ENCODE results near the gene SAE1.
A peak's percentile ranks its signal among the peaks of the same experiment; 100 is the strongest.

SAE1 gene

DNA sequence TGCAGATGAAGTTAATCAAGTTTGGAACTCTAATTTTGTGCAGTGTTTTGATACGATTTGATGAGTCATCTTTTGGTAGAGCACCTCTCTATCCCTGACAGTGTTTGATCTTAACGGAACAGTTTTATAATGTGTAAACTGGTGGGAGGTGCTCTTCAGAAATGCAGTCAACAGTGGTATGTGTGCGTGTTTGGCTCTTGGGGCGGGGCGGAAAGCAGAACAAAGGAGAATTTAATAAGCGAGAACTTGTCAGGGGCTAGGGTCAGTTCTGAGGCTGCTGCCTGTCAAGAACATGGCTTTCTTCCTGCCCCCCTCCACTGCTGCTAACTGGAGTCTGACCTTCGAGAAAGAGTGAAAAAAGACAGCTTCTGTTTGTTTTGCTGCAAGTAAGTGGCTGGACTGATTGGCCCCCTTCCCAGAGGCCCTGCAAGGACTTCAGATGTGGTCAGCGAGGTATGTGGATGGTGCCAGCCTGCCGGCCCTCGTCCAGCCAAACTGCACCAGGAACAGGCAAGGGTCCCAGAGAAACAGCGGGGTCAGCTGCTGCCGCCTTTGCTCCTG, 59.6 kb downstream of the SAE1 start:
- H2BK15ac ChIP-seq (ENCODE audit: low read depth, poor library complexity, severe bottlenecking) = no peak overlapping the region
- no peak overlapping the region for H3K18ac ChIP-seq (ENCODE audit: low read depth in 1 of 2, low read length in 2 of 2)
- no peak overlapping the region for H2AFZ ChIP-seq (ENCODE audit: low read depth, low read length)
- 33% methylated on average over 11 of the region's 12 CpGs for WGBS
- no peak overlapping the region for H3K4me2 ChIP-seq (ENCODE audit: low read length, poor library complexity, severe bottlenecking)
- H3K9me3 ChIP-seq (ENCODE audit: control insufficient read depth, low read length) = no peaks in the 10 kb centered on the region
- H3K4me3 ChIP-seq (ENCODE audit: insufficient read depth in 1 of 2, low read depth in 1 of 2, low read length in 2 of 2) = no peak overlapping the region
- H3K27me3 ChIP-seq (ENCODE audit: control insufficient read depth in 1 of 2, insufficient read depth in 1 of 2, low read length in 2 of 2) = no peaks in the 10 kb centered on the region
- H2BK12ac ChIP-seq (ENCODE audit: low read length in 2 of 2) = no peak overlapping the region
- H3K4ac ChIP-seq (ENCODE audit: low read depth in 1 of 2, low read length in 2 of 2) = no peak overlapping the region
- H3K9ac ChIP-seq (ENCODE audit: low read length) = peak overlapping the region; percentile 10
- no peak overlapping the region for H2BK120ac ChIP-seq (ENCODE audit: low read depth, low read length)
- no peak overlapping the region for H3K23ac ChIP-seq (ENCODE audit: low read length in 2 of 2)
- H2AK5ac ChIP-seq (ENCODE audit: low read length, severe bottlenecking) = no peak overlapping the region
- no peak overlapping the region for H4K91ac ChIP-seq (ENCODE audit: low read length)
- no peak overlapping the region for H2BK5ac ChIP-seq (ENCODE audit: low read depth, low read length, poor library complexity, severe bottlenecking)
- DNase-seq = peak; percentile 82
- H3K4me1 ChIP-seq (ENCODE audit: control insufficient read depth, insufficient read depth, low read depth, low read length) = peaks cover 23% of the 10 kb centered on the region
- H3K36me3 ChIP-seq (ENCODE audit: control insufficient read depth in 1 of 2, insufficient read depth in 2 of 2, low read depth in 1 of 2, low read length in 2 of 2) = peaks cover 0 to 40% of the 10 kb centered on the region in 2 experiments
- peaks cover 26% of the 10 kb centered on the region for H3K79me1 ChIP-seq (replicated peaks; ENCODE audit: low read length, poor library complexity, severe bottlenecking)
- H4K8ac ChIP-seq (ENCODE audit: low read length) = no peak overlapping the region
- H3K27ac ChIP-seq (ENCODE audit: low read length, poor library complexity, severe bottlenecking) = peak overlapping the region; percentile 71
- no peak overlapping the region for H3K14ac ChIP-seq (ENCODE audit: low read length in 2 of 2)

DNA sequence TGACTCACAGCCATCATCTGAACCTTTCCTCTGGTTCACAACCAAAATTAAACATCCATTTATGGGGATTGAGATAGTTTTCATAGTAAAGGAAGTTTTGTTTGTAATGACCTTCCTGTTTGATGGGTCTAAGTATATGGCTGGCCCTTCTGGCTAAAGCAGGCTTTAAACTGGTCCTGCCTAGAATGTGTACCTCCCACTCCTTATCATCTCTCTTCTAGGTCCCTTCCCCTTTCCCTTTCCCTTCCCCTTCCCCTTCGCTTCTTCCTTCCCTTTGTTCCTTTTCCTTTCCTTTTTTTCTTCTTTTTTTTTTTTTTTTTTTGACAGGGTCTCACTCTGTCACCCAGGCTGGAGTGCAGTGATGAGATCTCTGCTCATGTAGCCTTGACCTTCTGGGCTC, 64.8 kb downstream of the SAE1 start:
- no peak overlapping the region for H2BK15ac ChIP-seq (ENCODE audit: low read depth, poor library complexity, severe bottlenecking)
- H2AK5ac ChIP-seq (ENCODE audit: low read length, severe bottlenecking) = no peak overlapping the region
- H2BK5ac ChIP-seq (ENCODE audit: low read depth, low read length, poor library complexity, severe bottlenecking) = no peak overlapping the region
- 100% methylated on average over 1 of the region's 1 CpG for WGBS
- H2BK12ac ChIP-seq (ENCODE audit: low read length in 2 of 2) = no peak overlapping the region
- no peak overlapping the region for H3K18ac ChIP-seq (ENCODE audit: low read depth in 1 of 2, low read length in 2 of 2)
- peaks cover 21 to 46% of the 10 kb centered on the region in 2 experiments for H3K36me3 ChIP-seq (ENCODE audit: control insufficient read depth in 1 of 2, insufficient read depth in 2 of 2, low read depth in 1 of 2, low read length in 2 of 2)
- no peak overlapping the region for H2BK120ac ChIP-seq (ENCODE audit: low read depth, low read length)
- no peak overlapping the region for H3K9ac ChIP-seq (ENCODE audit: low read length)
- H3K27me3 ChIP-seq (ENCODE audit: control insufficient read depth in 1 of 2, insufficient read depth in 1 of 2, low read length in 2 of 2) = no peaks in the 10 kb centered on the region
- no peak overlapping the region for H4K8ac ChIP-seq (ENCODE audit: low read length)
- H3K79me1 ChIP-seq (replicated peaks; ENCODE audit: low read length, poor library complexity, severe bottlenecking) = peaks cover 18% of the 10 kb centered on the region
- H4K91ac ChIP-seq (ENCODE audit: low read length) = no peak overlapping the region
- no peaks in the 10 kb centered on the region for H3K9me3 ChIP-seq (ENCODE audit: control insufficient read depth, low read length)
- no peak overlapping the region for H3K27ac ChIP-seq (ENCODE audit: low read length, poor library complexity, severe bottlenecking)
- H2AFZ ChIP-seq (ENCODE audit: low read depth, low read length) = no peak overlapping the region
- H3K14ac ChIP-seq (ENCODE audit: low read length in 2 of 2) = no peak overlapping the region
- no peak overlapping the region for H3K4ac ChIP-seq (ENCODE audit: low read depth in 1 of 2, low read length in 2 of 2)
- H3K4me2 ChIP-seq (ENCODE audit: low read length, poor library complexity, severe bottlenecking) = no peak overlapping the region
- no peak overlapping the region for H3K4me3 ChIP-seq (ENCODE audit: insufficient read depth in 1 of 2, low read depth in 1 of 2, low read length in 2 of 2)
- no peak overlapping the region for H3K23ac ChIP-seq (ENCODE audit: low read length in 2 of 2)
- no peak for DNase-seq
- peaks cover 10% of the 10 kb centered on the region for H3K4me1 ChIP-seq (ENCODE audit: control insufficient read depth, insufficient read depth, low read depth, low read length)

DNA sequence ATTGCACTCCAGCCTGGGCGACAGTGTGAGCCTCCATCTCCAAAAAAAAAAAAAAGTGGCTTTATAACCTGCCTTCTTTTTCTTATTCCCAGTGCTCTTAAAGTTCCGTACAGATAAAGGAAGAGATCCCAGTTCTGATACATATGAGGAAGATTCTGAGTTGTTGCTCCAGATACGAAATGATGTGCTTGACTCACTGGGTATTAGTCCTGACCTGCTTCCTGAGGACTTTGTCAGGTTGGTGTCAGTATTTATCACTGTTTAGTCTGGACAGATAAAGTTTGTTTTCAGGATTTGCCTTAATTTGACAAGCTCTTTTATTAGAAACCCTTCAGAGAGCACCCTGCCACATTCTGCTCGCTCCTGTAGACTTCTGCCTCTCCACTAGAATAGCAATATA, 66.5 kb downstream of the SAE1 start:
- Histone ChIP-seq H3K4ac (ENCODE audit: low read depth in 1 of 2, low read length in 2 of 2) (no peak overlapping the region), H3K79me1 (replicated peaks; ENCODE audit: low read length, poor library complexity, severe bottlenecking) (peaks cover 15% of the 10 kb centered on the region), H3K36me3 (ENCODE audit: control insufficient read depth in 1 of 2, insufficient read depth in 2 of 2, low read depth in 1 of 2, low read length in 2 of 2) (peaks cover 26 to 48% of the 10 kb centered on the region in 2 experiments), H4K8ac (ENCODE audit: low read length) (no peak overlapping the region), H2BK12ac (ENCODE audit: low read length in 2 of 2) (no peak overlapping the region), H3K9ac (ENCODE audit: low read length) (no peak overlapping the region), H3K14ac (ENCODE audit: low read length in 2 of 2) (no peak overlapping the region), H3K23ac (ENCODE audit: low read length in 2 of 2) (no peak overlapping the region), H3K4me2 (ENCODE audit: low read length, poor library complexity, severe bottlenecking) (no peak overlapping the region), H2AK5ac (ENCODE audit: low read length, severe bottlenecking) (no peak overlapping the region), H3K27ac (ENCODE audit: low read length, poor library complexity, severe bottlenecking) (no peak overlapping the region), H3K9me3 (ENCODE audit: control insufficient read depth, low read length) (no peaks in the 10 kb centered on the region), H3K4me1 (ENCODE audit: control insufficient read depth, insufficient read depth, low read depth, low read length) (peaks cover 5% of the 10 kb centered on the region), H2BK120ac (ENCODE audit: low read depth, low read length) (no peak overlapping the region), H2AFZ (ENCODE audit: low read depth, low read length) (no peak overlapping the region), H4K91ac (ENCODE audit: low read length) (no peak overlapping the region), H3K27me3 (ENCODE audit: control insufficient read depth in 1 of 2, insufficient read depth in 1 of 2, low read length in 2 of 2) (no peaks in the 10 kb centered on the region), H3K18ac (ENCODE audit: low read depth in 1 of 2, low read length in 2 of 2) (no peak overlapping the region), H2BK15ac (ENCODE audit: low read depth, poor library complexity, severe bottlenecking) (no peak overlapping the region), H2BK5ac (ENCODE audit: low read depth, low read length, poor library complexity, severe bottlenecking) (no peak overlapping the region), H3K4me3 (ENCODE audit: insufficient read depth in 1 of 2, low read depth in 1 of 2, low read length in 2 of 2) (no peak overlapping the region)
- DNase-seq = no peak
- WGBS = 94% methylated on average over 2 of the region's 4 CpGs

DNA sequence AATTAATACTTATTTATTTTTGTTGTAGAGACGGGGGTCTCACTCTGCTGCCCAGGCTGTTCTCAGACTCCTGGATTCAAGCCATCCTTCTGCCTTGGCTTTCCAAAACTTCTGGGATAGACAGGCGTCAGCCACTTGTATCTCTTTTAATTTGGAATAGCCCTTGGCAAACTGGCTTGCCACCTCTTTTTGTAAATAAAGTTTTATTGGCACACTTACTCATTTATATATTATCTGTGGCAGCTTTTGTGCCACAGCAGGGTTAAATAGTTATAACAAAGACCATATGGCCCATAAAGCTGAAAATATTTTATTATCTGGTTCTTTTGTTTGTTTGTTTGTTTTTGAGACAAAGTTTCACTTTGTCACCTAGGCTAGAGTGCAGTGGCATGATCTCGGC, 69.9 kb downstream of the SAE1 start:
- Histone ChIP-seq H3K9ac (ENCODE audit: low read length) (no peak overlapping the region), H3K14ac (ENCODE audit: low read length in 2 of 2) (no peak overlapping the region), H3K4me1 (ENCODE audit: control insufficient read depth, insufficient read depth, low read depth, low read length) (peaks cover 5% of the 10 kb centered on the region), H3K9me3 (ENCODE audit: control insufficient read depth, low read length) (no peaks in the 10 kb centered on the region), H4K8ac (ENCODE audit: low read length) (no peak overlapping the region), H3K4me2 (ENCODE audit: low read length, poor library complexity, severe bottlenecking) (no peak overlapping the region), H3K27ac (ENCODE audit: low read length, poor library complexity, severe bottlenecking) (no peak overlapping the region), H2AFZ (ENCODE audit: low read depth, low read length) (no peak overlapping the region), H2BK15ac (ENCODE audit: low read depth, poor library complexity, severe bottlenecking) (no peak overlapping the region), H3K4me3 (ENCODE audit: insufficient read depth in 1 of 2, low read depth in 1 of 2, low read length in 2 of 2) (no peak overlapping the region), H4K91ac (ENCODE audit: low read length) (no peak overlapping the region), H2BK120ac (ENCODE audit: low read depth, low read length) (no peak overlapping the region), H3K18ac (ENCODE audit: low read depth in 1 of 2, low read length in 2 of 2) (no peak overlapping the region), H3K36me3 (ENCODE audit: control insufficient read depth in 1 of 2, insufficient read depth in 2 of 2, low read depth in 1 of 2, low read length in 2 of 2) (peaks cover 42 to 64% of the 10 kb centered on the region in 2 experiments), H3K23ac (ENCODE audit: low read length in 2 of 2) (no peak overlapping the region), H3K27me3 (ENCODE audit: control insufficient read depth in 1 of 2, insufficient read depth in 1 of 2, low read length in 2 of 2) (no peaks in the 10 kb centered on the region), H2BK5ac (ENCODE audit: low read depth, low read length, poor library complexity, severe bottlenecking) (no peak overlapping the region), H3K4ac (ENCODE audit: low read depth in 1 of 2, low read length in 2 of 2) (no peak overlapping the region), H2BK12ac (ENCODE audit: low read length in 2 of 2) (no peak overlapping the region), H2AK5ac (ENCODE audit: low read length, severe bottlenecking) (no peak overlapping the region), H3K79me1 (replicated peaks; ENCODE audit: low read length, poor library complexity, severe bottlenecking) (peaks cover 13% of the 10 kb centered on the region)
- 95% methylated on average over 2 of the region's 3 CpGs for WGBS
- DNase-seq = no peak
